Chondrocyte (in vitro differentiated cells): ENCODE measurements around the gene SIGLEC11. TPM values are rescaled to one million over a fixed set of nuclear protein-coding genes. Genes with fewer than 3 reads are reported as not detected.

ENCODE experiments used
- DNase-seq: peaks from one replicate; pipeline ENCODE4 v3.0.0; 2021; ENCODE audit warnings: mixed read lengths, low spot score
- H3K27ac Mint-ChIP-seq: one replicate; pipeline ENCODE4 v1.8.0; 2021; ENCODE audit warnings: mild to moderate bottlenecking, moderate library complexity, mixed read lengths; ENCODE audit not compliant: unreplicated experiment
- H3K27me3 Mint-ChIP-seq: 2 replicates; pipeline ENCODE4 v1.8.0; 2021; ENCODE audit warnings: low read depth, mixed read lengths
- H3K36me3 Mint-ChIP-seq: 2 replicates; pipeline ENCODE4 v1.8.0; 2021; ENCODE audit warnings: low read depth, mixed read lengths
- H3K4me1 Mint-ChIP-seq: 2 replicates; pipeline ENCODE4 v1.8.0; 2021; ENCODE audit warnings: low read depth, mild to moderate bottlenecking, mixed read lengths
- H3K4me3 Mint-ChIP-seq: one replicate; pipeline ENCODE4 v1.8.0; 2021; ENCODE audit warnings: mild to moderate bottlenecking, moderate library complexity, mixed read lengths; ENCODE audit not compliant: unreplicated experiment
- H3K9me3 Mint-ChIP-seq: 2 replicates; pipeline ENCODE4 v1.8.0; 2021; ENCODE audit warnings: low read depth, mixed read lengths
- CTCF ChIP-seq: fragments of 200-600 bp; sonication (generic); IDR thresholded peaks from 2 replicates; pipeline ENCODE4 v1.5.0; 2021; ENCODE audit warnings: antibody characterized with exemption, mild to moderate bottlenecking, moderate library complexity
- total RNA-seq: library from RNA; stranded (reverse); gene quantifications from 3 replicates; pipeline ENCODE4 v1.2.1, GENCODE V29; 2021

The SIGLEC11 gene
- total RNA-seq, 1 donor from 2014 or later: not detected

- H3K27ac Mint-ChIP-seq: peak overlapping the region; percentile 76
- peaks cover 13% of the 10 kb centered on the region for H3K36me3 Mint-ChIP-seq
- H3K4me3 Mint-ChIP-seq: no peak overlapping the region
- no peaks in the 10 kb centered on the region for H3K27me3 Mint-ChIP-seq
- peaks cover 34% of the 10 kb centered on the region for H3K4me1 Mint-ChIP-seq
- no peaks in the 10 kb centered on the region for H3K9me3 Mint-ChIP-seq
- TF ChIP-seq CTCF: no peak
- no peak for DNase-seq
Observed at GRCh38 chr19:49924004-49924880, 36.7 kb downstream of the SIGLEC11 start.

- H3K27ac Mint-ChIP-seq: no peak overlapping the region
- TF ChIP-seq CTCF: no peak
- DNase-seq: no peak
- H3K27me3 Mint-ChIP-seq: no peaks in the 10 kb centered on the region
- no peak overlapping the region for H3K4me3 Mint-ChIP-seq
- H3K9me3 Mint-ChIP-seq: no peaks in the 10 kb centered on the region
- peaks cover 30% of the 10 kb centered on the region for H3K4me1 Mint-ChIP-seq
- peaks cover 12% of the 10 kb centered on the region for H3K36me3 Mint-ChIP-seq
Observed at GRCh38 chr19:49923055-49924003, 37.6 kb downstream of the SIGLEC11 start.

GRCh38 chr19:49921871-49922795 lies 38.8 kb downstream of the SIGLEC11 start:
- no peaks in the 10 kb centered on the region for H3K9me3 Mint-ChIP-seq
- no peak overlapping the region for H3K4me3 Mint-ChIP-seq
- H3K27me3 Mint-ChIP-seq: no peaks in the 10 kb centered on the region
- H3K27ac Mint-ChIP-seq: peak overlapping the region; percentile 27
- no peak for DNase-seq
- no peak for TF ChIP-seq CTCF
- H3K36me3 Mint-ChIP-seq: peaks cover 12% of the 10 kb centered on the region
- peaks cover 19% of the 10 kb centered on the region for H3K4me1 Mint-ChIP-seq

- H3K36me3 Mint-ChIP-seq: peaks cover 12% of the 10 kb centered on the region
- no peaks in the 10 kb centered on the region for H3K9me3 Mint-ChIP-seq
- H3K27ac Mint-ChIP-seq: no peak overlapping the region
- H3K4me3 Mint-ChIP-seq: no peak overlapping the region
- no peak for TF ChIP-seq CTCF
- H3K27me3 Mint-ChIP-seq: no peaks in the 10 kb centered on the region
- H3K4me1 Mint-ChIP-seq: peaks cover 15% of the 10 kb centered on the region
- DNase-seq: no peak
Observed at GRCh38 chr19:49920624-49921363, 40.2 kb downstream of the SIGLEC11 start.
